CD4-positive, alpha-beta T cell treated with Interleukin-21 for 1 hour (primary cell): Measurements from ENCODE around the gene PPOX.

Experiments
- DNase-seq: peaks from one replicate; pipeline ENCODE4 v3.0.0-alpha.2; 2020

Gene PPOX

DNA sequence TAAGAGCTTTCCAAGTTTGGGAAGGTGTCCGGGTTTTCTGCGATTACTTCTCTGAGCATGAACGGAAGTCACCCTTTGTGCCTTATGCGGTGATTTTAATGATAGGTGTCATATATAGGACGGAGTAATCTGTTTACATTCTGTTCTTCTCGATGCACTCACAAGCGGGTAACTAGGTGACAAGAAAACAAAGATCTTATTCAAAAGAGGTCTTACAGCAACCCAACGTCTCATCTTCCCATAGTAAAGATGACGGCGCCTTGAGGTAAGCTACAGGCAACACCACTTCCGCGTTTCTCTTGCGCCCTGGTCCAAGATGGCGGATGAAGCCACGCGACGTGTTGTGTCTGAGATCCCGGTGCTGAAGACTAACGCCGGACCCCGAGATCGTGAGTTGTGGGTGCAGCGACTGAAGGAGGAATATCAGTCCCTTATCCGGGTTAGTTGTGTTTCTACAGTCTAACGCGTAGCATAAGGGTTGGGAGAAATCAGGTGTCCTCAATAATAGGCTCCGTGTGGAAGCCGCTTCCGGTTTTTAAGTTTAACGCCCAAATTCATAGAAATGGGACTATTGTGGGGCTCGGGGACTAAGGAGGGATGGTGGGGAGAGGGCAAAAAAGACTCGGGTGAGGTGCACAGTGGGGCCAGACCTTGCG, 12.4 kb upstream of the PPOX start, which contains the start of gene UFC1:
Gene UFC1 (plus strand): TSS at position 297 of the 656 bp plus-strand sequence. CDS start 20 bp downstream, at position 317.
- peak; percentile 92 for DNase-seq

DNA sequence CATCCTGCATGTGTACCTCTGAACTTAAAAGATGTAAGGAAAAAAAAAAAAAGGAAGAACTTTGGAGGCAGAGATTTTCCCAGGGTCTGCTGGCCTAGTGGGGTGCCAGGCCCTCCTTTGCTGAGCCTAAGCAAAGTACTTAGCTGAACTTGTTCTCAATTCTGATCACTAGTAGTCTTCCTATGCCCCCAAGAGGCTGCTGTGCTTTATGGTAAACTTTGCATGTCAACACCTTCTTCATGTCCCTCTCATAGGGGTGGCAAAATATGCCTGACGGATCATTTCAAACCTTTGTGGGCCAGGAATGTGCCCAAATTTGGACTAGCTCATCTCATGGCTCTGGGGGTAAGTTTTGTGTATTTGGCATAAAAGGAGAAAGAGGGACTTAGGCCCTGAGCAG, 8.4 kb upstream of the PPOX start:
- no peak for DNase-seq

DNA sequence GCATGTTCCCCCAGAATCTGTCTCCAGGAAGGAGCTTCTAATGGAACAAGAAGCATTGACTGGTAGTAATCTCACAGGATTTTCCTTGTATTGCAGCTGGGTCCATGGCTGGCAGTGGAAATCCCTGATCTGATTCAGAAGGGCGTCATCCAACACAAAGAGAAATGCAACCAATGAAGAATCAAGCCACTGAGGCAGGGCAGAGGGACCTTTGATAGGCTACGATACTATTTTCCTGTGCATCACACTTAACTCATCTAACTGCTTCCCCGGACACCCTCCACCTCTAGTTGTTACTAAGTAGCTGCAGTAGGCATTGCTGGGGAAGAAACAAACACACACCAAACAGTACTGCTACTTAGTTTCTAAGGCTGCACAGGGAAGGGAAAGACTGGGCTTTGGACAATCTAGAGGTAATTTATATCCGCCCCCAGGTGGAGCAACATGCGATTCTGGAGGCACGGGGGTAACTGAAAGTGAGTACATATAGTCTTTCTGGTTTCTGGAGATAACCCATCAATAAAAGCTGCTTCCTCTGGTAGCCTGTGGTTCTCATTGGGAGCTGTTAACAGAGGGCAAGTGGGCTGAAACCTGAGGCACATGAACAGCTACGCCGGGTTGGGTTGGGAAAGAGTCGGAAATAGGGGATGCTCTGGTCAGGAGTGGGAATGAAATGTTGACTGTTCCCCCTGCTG, 7.8 kb upstream of the PPOX start:
- no peak for DNase-seq

DNA sequence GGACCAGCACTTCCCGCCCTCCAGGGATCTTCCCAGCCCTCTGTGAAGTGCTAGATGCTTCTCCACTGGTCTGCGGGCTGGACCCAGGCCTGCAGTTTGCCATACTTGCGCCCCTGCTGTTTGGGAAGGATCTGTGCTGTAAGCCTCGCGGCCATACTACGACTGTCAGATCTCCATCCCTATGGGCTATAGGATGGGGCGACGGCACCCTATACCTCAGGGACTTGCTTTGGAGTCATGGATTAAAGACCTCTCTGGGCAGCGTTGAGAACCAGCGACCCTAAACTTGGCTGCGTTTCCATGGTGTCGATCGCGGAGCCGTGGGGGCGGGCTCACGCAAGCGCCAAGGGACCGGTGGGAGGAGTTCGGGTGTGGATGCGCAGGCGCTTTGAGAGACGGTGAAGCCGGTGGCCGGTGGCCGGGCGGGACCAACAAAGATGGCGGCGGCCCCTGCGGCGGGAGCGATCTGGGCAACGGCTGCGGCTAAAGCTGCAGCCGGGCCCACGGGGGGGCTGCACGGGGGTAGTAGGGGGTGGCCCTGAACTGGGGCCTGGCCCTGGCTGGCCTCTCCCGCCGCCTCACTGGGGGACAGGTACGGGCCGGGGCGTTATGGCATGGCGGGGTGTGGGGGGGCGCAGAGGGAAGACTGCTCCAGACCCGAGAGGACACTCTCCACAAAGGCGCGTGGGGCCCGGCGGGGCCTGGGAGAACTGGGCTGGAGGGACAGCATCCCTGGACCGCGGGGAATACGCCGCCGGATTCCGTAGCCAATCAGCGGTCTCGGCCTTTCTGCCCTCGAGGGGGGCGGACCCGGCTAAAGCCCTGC, 6.9 kb upstream of the PPOX start, which contains the start of gene USP21:
Gene USP21 (plus strand): TSS at position 414 of the 826 bp plus-strand sequence. CDS start 1,141 bp downstream, outside the sequence.
- DNase-seq = peak; percentile 94

DNA sequence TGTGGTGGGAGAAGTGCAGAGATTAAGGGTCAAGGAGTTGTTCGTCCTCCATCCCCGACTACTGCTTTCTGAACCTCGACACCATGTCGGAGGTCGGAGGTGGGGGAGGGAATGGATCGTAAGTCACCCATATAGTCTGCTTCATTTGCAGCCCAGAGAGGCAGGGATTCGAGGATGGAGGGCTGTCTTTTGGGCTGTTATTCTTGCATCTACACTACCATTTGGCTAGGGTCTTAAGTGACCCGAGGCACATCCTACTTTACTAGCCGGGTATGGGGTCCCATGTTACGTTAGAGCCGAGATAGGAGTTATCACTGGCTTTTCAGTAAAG, 6.3 kb upstream of the PPOX start:
- no peak for DNase-seq

DNA sequence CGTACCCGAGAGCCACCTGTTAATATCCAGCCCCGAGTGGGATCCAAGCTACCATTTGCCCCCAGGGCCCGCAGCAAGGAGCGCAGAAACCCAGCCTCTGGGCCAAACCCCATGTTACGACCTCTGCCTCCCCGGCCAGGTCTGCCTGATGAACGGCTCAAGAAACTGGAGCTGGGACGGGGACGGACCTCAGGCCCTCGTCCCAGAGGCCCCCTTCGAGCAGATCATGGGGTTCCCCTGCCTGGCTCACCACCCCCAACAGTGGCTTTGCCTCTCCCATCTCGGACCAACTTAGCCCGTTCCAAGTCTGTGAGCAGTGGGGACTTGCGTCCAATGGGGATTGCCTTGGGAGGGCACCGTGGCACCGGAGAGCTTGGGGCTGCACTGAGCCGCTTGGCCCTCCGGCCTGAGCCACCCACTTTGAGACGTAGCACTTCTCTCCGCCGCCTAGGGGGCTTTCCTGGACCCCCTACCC, 5.5 kb upstream of the PPOX start:
- DNase-seq = no peak

DNA sequence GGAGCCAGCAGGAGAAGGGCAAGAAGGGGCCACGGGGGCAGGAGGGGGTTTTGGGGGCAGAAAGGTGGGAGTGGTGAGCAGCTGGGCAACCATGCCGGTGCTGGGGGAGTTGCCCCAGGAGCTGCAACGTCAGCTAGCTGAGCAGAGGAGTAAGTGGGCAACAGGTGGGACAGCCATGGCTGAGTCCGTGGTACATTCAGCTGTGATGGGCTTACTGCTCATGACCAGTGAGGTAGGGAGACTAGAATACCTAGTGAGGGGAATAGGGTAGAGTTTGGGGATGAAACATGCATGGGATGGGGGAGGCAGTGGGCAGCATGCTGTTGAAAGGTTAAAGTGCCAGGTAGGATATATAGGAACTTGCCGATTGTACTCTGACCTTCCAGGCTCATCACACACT, 4.6 kb upstream of the PPOX start:
- DNase-seq = no peak

DNA sequence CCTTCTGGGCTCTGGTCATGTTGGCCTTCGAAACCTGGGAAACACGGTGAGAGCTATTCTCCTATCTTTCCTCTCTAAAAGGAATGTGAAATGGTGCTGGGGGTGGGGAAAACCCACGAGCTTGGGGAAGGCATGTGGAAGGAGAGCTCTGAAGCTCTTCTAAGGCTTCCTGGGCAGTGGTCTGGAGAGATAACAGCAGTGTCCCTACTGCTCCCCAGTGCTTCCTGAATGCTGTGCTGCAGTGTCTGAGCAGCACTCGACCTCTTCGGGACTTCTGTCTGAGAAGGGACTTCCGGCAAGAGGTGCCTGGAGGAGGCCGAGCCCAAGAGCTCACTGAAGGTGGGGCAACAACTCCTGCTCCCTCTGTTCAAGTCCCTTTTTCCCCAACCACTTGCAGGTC, 4.2 kb upstream of the PPOX start:
- no peak for DNase-seq

DNA sequence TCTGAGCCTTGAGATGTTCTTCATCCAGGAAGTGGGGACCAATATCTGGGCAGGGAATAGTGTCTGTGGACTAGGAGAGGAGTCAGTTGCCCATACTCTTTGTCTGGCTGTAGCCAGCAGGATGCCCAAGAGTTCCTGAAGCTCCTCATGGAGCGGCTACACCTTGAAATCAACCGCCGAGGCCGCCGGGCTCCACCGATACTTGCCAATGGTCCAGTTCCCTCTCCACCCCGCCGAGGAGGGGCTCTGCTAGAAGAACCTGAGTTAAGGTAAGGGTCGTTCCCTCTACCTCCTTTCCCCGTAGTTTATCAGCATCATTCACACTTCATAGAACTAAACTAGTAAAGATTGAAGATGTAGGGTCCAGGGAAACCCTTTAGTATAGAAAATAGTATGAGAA, 3.4 kb upstream of the PPOX start:
- no peak for DNase-seq

DNA sequence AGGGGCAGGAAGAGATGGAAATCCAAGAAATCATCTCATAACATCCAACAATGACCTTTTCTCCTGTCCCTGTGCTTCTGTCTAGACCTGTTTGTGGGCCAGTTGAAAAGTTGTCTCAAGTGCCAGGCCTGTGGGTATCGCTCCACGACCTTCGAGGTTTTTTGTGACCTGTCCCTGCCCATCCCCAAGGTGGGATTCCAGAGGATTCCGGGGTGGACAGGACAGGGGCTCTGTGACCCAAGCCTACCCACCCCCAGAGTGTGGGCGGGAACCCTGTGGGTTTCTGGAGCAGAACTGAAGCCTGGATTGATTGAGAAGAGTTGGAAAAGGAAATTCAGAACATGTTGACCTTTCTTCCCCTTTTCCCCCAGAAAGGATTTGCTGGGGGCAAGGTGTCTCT, 2.4 kb upstream of the PPOX start:
- no peak for DNase-seq

DNA sequence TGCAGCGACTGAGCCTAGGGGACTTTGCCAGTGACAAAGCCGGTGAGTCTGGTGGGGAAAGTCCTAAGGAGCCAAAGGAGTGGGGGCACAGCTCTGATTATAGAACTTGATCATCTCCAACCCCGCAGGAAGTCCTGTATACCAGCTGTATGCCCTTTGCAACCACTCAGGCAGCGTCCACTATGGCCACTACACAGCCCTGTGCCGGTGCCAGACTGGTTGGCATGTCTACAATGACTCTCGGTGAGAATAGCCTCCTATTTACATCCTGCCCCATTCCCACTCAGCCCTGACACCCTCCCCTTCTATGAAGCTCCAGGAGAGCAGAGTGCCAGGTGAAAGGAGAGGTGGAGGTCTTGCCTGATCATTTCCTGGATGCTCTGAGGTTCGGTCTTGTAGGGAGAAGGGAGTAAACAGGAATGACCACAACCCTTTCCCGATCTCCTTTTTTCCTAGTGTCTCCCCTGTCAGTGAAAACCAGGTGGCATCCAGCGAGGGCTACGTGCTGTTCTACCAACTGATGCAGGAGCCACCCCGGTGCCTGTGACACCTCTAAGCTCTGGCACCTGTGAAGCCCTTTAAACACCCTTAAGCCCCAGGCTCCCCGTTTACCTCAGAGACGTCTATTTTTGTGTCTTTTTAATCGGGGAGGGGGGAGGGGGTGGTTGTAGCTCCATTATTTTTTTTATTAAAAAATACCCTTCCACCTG, 1.2 kb upstream of the PPOX start:
- DNase-seq = no peak

DNA sequence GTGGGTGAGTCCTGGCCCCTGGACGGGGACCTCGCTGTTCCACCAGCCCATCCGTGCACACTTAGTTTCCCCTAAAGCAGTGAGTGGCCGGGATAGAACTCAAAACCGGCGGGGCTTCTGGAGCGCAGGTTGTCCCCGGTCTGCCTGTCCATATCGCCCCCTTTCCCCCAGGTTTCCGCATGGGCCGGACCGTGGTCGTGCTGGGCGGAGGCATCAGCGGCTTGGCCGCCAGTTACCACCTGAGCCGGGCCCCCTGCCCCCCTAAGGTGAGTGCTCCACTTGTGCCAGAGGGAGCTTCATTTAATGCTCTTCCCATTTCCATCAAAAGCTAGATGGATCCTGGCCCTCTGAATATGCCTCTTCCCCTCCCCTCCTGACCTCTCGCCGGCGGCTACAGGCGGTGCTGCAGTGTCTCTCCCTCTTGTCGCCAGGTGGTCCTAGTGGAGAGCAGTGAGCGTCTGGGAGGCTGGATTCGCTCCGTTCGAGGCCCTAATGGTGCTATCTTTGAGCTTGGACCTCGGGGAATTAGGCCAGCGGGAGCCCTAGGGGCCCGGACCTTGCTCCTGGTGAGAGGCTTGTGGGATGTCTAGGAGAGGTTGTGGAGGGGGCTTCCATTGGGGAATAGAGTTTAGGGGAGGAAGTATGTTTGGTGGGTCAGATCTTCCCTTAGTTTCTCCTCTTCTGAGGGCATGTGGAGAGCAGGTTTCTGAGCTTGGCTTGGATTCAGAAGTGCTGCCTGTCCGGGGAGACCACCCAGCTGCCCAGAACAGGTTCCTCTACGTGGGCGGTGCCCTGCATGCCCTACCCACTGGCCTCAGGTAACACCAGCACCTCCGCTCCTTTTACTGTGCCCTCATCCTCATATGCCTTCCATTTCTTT, 683 bp downstream of the PPOX start:
- no peak for DNase-seq

DNA sequence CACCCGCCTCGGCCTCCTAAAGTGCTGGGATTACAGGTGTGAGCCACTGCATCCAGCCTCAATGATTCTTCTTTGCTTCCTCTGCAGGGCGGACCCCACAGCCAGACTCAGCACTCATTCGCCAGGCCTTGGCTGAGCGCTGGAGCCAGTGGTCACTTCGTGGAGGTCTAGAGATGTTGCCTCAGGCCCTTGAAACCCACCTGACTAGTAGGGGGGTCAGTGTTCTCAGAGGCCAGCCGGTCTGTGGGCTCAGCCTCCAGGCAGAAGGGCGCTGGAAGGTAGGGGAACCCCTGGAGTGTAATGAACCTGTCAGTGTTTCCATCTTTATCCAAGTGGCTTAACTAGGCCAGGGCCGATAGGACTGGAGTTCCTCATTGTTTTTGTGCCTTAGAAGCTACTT, 2.7 kb downstream of the PPOX start:
- DNase-seq = no peak

DNA sequence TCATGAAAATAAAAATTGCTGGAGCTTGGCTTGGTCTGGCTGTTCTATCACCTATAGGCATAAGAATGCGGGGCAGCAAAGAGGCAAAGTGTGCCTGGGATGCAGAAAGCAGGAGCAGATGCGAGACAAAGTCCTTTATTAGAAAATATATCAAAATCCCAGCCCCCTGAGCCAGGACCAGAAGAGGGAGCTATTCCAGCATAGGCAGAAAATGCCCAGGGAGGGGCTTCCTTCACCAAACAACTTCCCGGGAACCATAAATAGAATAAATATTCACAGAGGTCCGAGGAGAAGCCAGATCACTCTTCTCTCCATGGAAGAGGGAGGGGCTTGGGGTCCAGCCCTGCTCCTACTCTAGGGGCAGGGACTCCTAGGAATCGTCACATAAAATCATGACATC, 5.0 kb downstream of the PPOX start:
- DNase-seq = no peak

DNA sequence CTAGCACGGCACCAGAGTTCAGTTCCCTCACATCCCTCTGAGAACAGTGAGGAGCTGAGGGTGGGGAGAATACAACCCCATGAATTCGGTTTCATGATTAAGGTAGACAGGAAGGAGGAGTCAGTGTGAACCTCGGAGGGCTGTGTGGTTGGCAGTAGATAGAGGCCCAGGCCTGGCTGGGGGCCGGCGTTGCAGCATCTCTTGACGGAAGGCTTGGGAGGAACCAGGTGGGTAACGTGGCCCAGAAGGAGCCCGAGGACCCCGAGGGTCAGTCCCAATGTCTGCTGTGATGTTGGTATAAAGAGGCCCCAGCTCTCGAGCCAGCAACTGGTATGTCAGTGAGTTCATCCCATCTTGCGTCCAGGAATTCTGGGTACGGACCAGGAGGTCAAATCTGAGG, 5.5 kb downstream of the PPOX start:
- no peak for DNase-seq

DNA sequence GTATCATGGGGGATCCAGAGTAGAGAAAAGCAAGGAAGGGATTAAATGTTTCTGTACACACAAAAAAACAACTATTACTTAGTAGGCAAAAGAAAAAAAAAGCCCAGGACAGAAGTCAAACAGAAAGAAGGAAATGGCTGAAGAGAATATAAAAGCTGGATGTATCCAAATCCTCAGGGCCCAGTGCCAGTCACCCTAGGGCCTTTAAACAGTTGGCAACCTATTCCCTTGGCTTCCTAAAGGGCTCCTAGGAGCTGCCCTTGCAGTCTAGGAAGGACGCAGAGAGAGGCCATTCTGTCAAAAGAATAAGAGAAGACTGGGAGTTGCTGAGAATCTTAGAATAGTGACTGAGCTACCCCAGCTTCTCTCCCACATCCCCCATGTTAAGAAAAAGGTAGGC, 6.1 kb downstream of the PPOX start:
- no peak for DNase-seq

DNA sequence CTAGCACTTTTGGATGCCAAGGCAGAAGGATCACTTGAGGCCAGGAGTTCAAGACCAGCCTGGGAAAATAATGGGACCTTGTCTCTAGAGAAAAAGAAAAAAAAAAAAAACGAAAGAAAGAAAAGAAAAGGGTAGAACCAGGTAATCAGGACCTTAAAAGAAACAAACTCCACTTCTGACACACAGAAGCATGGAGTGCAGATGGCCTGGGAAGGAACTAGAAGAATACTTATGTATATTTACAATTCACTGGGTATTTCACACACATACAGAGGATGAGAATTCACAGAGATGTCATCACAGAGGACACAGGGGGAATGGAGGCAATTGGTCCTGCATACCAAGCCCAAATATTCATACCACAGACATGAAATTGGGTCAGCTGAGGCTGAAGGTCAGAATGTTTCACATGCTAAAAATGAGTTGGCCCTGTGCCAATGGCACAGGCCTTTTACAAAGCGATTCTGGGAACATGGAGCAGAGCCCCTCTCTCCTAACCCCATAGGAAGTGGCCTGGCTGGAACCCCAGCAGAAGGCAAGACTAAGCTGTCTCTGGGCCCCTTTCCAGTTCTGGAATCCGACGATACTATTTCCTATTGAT, 6.7 kb downstream of the PPOX start:
- no peak for DNase-seq

DNA sequence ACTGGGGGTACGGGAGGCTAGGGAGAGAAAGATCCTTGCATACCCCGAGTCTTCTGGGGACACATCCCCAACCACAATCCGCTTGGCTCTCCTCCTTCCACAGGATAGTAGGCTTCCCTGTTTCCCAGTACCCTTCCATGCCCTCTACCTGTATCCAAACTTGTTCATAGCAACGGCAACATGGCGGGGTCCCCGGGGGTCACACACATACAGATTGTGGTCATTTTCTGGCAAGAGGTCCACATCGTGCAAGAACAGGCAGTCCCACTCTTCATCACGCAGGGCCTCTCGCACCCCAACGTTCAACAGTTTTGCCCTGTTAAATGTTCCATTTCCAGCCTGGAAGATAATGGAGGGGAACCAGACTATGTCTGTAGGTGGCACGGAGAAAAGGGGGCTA, 7.5 kb downstream of the PPOX start:
- DNase-seq = no peak

DNA sequence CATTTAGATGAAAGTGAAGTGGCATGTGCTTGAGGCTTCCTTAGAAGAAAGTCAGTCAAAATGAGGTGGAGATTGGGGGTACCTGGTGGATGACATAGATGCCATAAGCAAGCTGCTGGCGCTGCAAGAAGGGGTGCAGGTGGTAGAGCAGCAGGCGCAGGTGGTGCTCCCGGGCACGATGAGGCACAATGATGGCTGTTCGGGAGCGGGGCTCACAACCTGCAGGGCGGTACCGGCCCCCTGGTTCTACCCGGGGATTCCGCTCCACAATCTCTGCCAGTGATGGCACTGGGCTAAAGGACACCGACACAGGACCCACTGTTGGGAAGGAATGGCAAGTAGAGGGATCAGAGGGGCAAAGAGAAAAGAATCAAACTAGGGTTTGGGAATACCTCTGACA, 8.7 kb downstream of the PPOX start:
- no peak for DNase-seq

DNA sequence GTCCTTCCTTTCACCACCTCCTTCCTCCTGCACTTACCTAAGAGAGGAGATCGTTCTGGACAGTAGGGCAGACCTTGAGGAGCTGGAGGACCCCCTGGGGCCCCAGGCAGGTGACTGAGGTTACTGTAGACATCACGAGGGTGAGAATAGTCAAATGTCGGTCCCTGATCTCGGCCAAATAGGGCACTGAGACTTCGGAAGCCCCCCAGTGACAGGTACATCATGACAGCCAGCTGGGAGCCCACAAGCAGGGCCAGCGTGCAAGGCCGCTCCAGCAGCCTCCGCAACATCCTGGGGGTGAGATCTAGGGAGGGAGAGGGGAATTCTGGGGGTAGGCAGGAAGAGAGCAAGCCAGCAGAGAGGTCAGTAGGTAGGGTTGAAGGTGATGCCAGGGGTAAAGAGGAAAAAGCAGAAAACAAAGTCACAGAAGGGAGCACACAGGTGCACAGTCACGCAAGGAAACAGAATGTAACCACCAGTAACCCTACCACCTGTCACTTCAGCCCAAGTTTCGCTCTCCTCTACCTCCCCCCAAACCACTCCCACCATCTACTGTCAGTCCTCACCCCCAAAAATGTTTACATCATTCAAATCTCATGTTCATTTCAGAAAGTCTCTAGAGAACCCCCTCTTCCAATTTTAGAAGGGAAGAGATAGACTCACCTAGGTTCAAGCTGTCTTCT, 9.7 kb downstream of the PPOX start:
- no peak for DNase-seq

DNA sequence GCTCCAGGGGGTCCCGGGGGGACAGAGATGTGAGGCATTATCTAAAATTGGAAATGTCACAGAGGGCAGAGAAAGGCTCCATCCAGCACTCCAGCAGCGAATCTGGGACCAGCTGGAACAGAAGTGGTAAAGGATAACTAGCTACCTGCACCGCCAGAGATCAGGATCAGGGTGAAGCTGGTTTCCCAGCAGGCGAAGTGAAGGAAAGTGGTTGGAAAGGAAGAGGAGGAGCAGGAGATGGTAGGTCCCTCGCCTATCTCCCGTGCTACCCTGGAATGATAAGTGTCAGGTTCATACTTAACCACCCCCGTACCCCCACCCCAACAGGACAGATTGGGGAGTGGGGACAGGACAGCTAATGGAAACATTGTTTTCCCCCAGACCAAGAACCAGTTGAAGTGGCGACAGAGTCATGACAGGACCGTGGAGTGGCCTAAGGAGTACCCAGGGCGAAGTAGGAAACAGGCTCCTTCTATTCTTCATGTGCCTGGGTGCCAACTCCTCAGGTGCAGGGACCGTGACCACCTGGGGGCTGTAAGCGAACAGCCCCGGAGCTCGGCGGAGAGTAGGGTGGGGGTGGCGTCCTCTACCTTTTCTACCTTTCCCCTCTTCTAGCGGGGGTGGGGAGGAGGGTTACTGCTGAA, 10.4 kb downstream of the PPOX start:
- DNase-seq = no peak
